ENCODE results near the gene ZNF358.

DNA sequence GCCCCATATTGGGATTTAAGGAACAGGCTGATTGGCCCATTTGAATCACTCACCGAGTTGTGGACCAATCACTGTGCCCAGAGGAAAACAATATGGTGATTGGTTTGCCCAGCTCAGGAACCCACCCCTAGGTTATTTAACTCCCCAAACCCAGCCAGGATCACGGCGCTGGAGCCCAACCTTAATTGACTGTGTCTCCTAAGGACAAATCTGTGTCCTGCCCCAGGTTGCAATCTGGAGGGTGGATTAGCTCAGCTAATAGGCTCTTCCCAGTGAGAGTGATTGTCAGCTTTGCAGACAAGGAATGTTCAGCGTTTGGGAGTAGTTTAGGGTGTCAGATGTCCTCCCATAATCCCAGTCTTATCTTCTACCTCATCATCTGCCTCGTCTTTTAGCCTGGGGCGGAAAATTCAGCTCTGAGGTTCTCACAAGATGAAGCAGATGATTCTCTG is 3.5 kb upstream of the ZNF358 start:
- TF ChIP-seq, protein P1, sequence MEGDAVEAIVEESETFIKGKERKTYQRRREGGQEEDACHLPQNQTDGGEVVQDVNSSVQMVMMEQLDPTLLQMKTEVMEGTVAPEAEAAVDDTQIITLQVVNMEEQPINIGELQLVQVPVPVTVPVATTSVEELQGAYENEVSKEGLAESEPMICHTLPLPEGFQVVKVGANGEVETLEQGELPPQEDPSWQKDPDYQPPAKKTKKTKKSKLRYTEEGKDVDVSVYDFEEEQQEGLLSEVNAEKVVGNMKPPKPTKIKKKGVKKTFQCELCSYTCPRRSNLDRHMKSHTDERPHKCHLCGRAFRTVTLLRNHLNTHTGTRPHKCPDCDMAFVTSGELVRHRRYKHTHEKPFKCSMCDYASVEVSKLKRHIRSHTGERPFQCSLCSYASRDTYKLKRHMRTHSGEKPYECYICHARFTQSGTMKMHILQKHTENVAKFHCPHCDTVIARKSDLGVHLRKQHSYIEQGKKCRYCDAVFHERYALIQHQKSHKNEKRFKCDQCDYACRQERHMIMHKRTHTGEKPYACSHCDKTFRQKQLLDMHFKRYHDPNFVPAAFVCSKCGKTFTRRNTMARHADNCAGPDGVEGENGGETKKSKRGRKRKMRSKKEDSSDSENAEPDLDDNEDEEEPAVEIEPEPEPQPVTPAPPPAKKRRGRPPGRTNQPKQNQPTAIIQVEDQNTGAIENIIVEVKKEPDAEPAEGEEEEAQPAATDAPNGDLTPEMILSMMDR (IDR thresholded peaks at IDR 0.05) = no peak
- no peak for TF ChIP-seq POLR2A (IDR thresholded peaks at IDR 0.05)
- TF ChIP-seq EP300 (IDR thresholded peaks at IDR 0.05) = no peak

All from sigmoid colon (tissue), 4 donors.